HEK293T (cell line): ENCODE data around the gene EPS8L3.

ENCODE experiments used
- ARNT ChIP-seq: fragments of 450-650 bp; IDR thresholded peaks from 2 replicates; pipeline ENCODE4 v1.6.1; 2017; ENCODE audit warnings: mild to moderate bottlenecking
- BHLHE40 ChIP-seq: fragments of 450-650 bp; IDR thresholded peaks from 2 replicates; pipeline ENCODE4 v1.6.1; 2016; ENCODE audit warnings: mild to moderate bottlenecking, moderate library complexity, borderline replicate concordance
- ELF4 ChIP-seq: fragments of 450-650 bp; IDR thresholded peaks from 2 replicates; pipeline ENCODE4 v1.6.1; 2017; ENCODE audit warnings: antibody characterized with exemption
- FOXA1 ChIP-seq: fragments of 450-650 bp; IDR thresholded peaks from 2 replicates; pipeline ENCODE4 v1.6.1; 2016; ENCODE audit warnings: mild to moderate bottlenecking
- FOXM1 ChIP-seq: fragments of 450-650 bp; IDR thresholded peaks from 2 replicates; pipeline ENCODE4 v1.6.1; 2017; ENCODE audit warnings: mild to moderate bottlenecking, borderline replicate concordance
- LEF1 ChIP-seq: fragments of 450-650 bp; IDR thresholded peaks from 2 replicates; pipeline ENCODE4 v1.6.1; 2017; ENCODE audit warnings: mild to moderate bottlenecking, borderline replicate concordance
- NFRKB ChIP-seq: fragments of 450-650 bp; IDR thresholded peaks from 2 replicates; pipeline ENCODE4 v1.6.1; 2016; ENCODE audit warnings: mild to moderate bottlenecking, moderate library complexity
- SP1 ChIP-seq: fragments of 450-650 bp; IDR thresholded peaks from 2 replicates; pipeline ENCODE4 v1.6.1; 2017
- SUZ12 ChIP-seq: fragments of 450-650 bp; IDR thresholded peaks from 2 replicates; pipeline ENCODE4 v1.6.1; 2016; ENCODE audit warnings: mild to moderate bottlenecking
- TF ChIP-seq, protein P1 (sequence below): fragments of 450-650 bp; IDR thresholded peaks from 2 replicates; pipeline ENCODE4 v1.6.1; 2016

- TF ChIP-seq BHLHE40, result no peak
- no peak for TF ChIP-seq SP1
- no peak for TF ChIP-seq FOXA1
- no peak for TF ChIP-seq FOXM1
- no peak for TF ChIP-seq ELF4
- no peak for TF ChIP-seq LEF1
- TF ChIP-seq, protein P1, sequence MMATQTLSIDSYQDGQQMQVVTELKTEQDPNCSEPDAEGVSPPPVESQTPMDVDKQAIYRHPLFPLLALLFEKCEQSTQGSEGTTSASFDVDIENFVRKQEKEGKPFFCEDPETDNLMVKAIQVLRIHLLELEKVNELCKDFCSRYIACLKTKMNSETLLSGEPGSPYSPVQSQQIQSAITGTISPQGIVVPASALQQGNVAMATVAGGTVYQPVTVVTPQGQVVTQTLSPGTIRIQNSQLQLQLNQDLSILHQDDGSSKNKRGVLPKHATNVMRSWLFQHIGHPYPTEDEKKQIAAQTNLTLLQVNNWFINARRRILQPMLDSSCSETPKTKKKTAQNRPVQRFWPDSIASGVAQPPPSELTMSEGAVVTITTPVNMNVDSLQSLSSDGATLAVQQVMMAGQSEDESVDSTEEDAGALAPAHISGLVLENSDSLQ, result no peak
- no peak for TF ChIP-seq ARNT
- TF ChIP-seq SUZ12, result no peak
- no peak for TF ChIP-seq NFRKB
Measured at GRCh38 chr1:109790735-109791494, 27.2 kb upstream of the EPS8L3 start.
